Activated B cell treated with CpG ODN at 0.5 μM for 24 hours (primary cell): ENCODE measurements around the gene HHAT. TPM values are rescaled to one million over a fixed set of nuclear protein-coding genes. Genes with fewer than 3 reads are reported as not detected.
A peak's percentile ranks its signal among the peaks of the same experiment; 100 is the strongest.

Experiments
- ATAC-seq: fragments of 200-7000 bp; cut with Tn5 transposase; one replicate; pipeline ENCODE4 v1.10.0; 2021; ENCODE audit warnings: low read depth, mild to moderate bottlenecking, moderate library complexity
- CTCF ChIA-PET: fragments of 350-600 bp; sonication (Branson Sonifier 250); formaldehyde crosslinking; loops from one replicate; lab custom pipeline; 2021; ENCODE audit warnings: antibody characterized with exemption; lab: Charles Lee
- POLR2A ChIA-PET: fragments of 350-600 bp; sonication (Branson Sonifier 250); formaldehyde crosslinking; loops from one replicate; lab custom pipeline; 2021; ENCODE audit warnings: antibody characterized with exemption; lab: Charles Lee
- DNase-seq: peaks from one replicate; pipeline ENCODE4 v3.0.0; 2022
- H3K27ac Mint-ChIP-seq: one replicate; pipeline ENCODE4 v1.8.0; 2020; ENCODE audit warnings: mixed read lengths
- H3K27me3 Mint-ChIP-seq: one replicate; pipeline ENCODE4 v1.8.0; 2021; ENCODE audit warnings: mixed read lengths
- H3K36me3 Mint-ChIP-seq: one replicate; pipeline ENCODE4 v1.8.0; 2021; ENCODE audit warnings: low read depth, mixed read lengths
- H3K4me1 Mint-ChIP-seq: one replicate; pipeline ENCODE4 v1.8.0; 2021; ENCODE audit warnings: mixed read lengths
- H3K4me3 Mint-ChIP-seq: one replicate; pipeline ENCODE4 v1.8.0; 2020; ENCODE audit warnings: mild to moderate bottlenecking, mixed read lengths
- H3K9me3 Mint-ChIP-seq: one replicate; pipeline ENCODE4 v1.8.0; 2020; ENCODE audit warnings: mixed read lengths
- CTCF ChIP-seq: fragments of 200-600 bp; IDR thresholded peaks from one replicate; pipeline ENCODE4 v1.8.0; 2022; ENCODE audit warnings: antibody characterized with exemption, mild to moderate bottlenecking
- intact Hi-C: fragments of 100-400 bp; cut with micrococcal nuclease; formaldehyde crosslinking; loops from one replicate; pipeline ENCODE4 v1.15.1; 2024
- total RNA-seq: library from RNA; stranded (reverse); gene quantifications from 2 replicates; pipeline ENCODE4 v1.2.3, GENCODE V29; 2022

Gene HHAT
- total RNA-seq, 1 donor from 2014 or later = 8.5 TPM

DNA sequence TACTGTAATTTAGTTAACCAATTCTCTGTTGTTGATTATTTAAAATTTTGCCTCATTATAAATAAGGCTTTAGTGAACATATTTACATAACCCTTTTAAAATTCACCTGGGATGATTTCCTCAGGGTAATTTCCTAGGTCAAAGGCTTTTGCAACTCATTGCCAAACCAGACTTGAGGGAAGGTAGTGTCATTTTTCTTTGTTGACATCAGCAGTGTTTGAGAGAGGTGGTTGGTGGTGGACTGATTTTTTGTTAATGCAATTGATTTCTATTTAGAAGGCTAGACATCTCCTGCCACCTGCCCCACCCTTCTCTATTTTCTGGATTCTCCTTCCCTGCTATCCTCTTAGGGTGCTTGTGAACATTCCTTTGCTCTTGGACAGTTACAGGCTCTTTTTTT lies 116.8 kb downstream of the HHAT start:
- DNase-seq = no peak
- Mint-ChIP-seq H3K4me3 (no peak overlapping the region), H3K36me3 (peaks cover 3% of the 10 kb centered on the region), H3K4me1 (peaks cover 9% of the 10 kb centered on the region), H3K9me3 (no peaks in the 10 kb centered on the region), H3K27me3 (no peaks in the 10 kb centered on the region), H3K27ac (no peak overlapping the region)
- intact Hi-C loops = no loop called here
- CTCF ChIA-PET = interaction anchor here (1.3 kb wide), 1 partner anchor 37 kb away, joined by 4 read pairs; no protein-coding TSS in a partner anchor
- POLR2A ChIA-PET = no interaction called here
- TF ChIP-seq CTCF = no peak
- no peak for ATAC-seq

DNA sequence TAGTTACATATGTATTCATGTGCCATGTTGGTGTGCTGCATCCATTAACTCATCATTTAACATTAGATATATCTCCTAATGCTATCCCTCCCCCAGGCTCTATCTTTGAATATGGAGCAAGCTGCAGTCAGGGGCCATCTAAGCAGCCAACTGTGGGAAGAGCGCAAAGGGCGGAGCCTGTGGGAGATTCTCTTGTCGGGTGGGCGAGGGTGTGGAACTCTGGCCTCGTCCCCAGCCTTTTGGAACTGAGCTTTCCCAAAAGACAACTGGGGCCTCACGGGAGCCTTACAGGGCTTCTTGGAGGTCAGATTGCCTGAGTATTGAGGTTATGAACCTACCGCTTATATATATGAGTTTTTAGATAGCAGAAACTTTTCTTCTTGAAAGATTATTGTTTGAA lies 117.2 kb downstream of the HHAT start:
- Mint-ChIP-seq H3K27ac (peak overlapping the region; percentile 50), H3K9me3 (no peaks in the 10 kb centered on the region), H3K27me3 (no peaks in the 10 kb centered on the region), H3K36me3 (peaks cover 3% of the 10 kb centered on the region), H3K4me1 (peaks cover 8% of the 10 kb centered on the region), H3K4me3 (no peak overlapping the region)
- ATAC-seq (no peak), DNase-seq (no peak)
- TF ChIP-seq CTCF = no peak
- intact Hi-C loops = no loop called here
- CTCF ChIA-PET = interaction anchor here (1.3 kb wide), 1 partner anchor 37 kb away, joined by 4 read pairs; no protein-coding TSS in a partner anchor
- POLR2A ChIA-PET = interaction anchor here (0.7 kb wide), 1 partner anchor 975 kb away, joined by 3 read pairs; no protein-coding TSS in a partner anchor

DNA sequence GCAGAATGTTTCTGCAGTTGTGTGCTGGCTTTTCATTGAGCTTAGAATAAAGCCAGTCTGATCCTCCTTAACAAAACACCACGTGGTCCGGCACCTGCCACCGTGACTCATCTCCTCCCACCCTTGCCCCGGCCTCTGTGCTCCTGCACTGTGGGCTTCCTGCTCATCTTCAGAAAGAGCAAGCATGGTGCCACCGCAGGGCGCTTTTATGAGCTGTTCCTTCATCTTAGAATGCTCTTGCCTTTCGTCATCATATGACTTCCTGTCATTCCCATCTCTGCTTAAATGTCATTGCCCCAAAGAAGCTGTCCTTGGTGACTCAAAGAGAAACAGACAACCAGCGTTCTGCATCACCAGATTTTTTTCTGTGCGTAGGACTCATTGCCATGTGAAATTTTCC lies 117.8 kb downstream of the HHAT start:
- CTCF ChIA-PET = interaction anchor here (0.6 to 1.3 kb wide), 2 partner anchors 38 to 688 kb away, joined by 4 read pairs; partner anchors contain the start of gene KCNH1
- POLR2A ChIA-PET = interaction anchor here (0.7 kb wide), 1 partner anchor 974 kb away, joined by 3 read pairs; no protein-coding TSS in a partner anchor
- H3K4me3 Mint-ChIP-seq = no peak overlapping the region
- no peak for TF ChIP-seq CTCF
- H3K27me3 Mint-ChIP-seq = no peaks in the 10 kb centered on the region
- H3K4me1 Mint-ChIP-seq = peaks cover 7% of the 10 kb centered on the region
- H3K9me3 Mint-ChIP-seq = no peaks in the 10 kb centered on the region
- intact Hi-C loops = no loop called here
- ATAC-seq = peak; percentile 75
- H3K36me3 Mint-ChIP-seq = peaks cover 3% of the 10 kb centered on the region
- H3K27ac Mint-ChIP-seq = peak overlapping the region; percentile 50
- no peak for DNase-seq

DNA sequence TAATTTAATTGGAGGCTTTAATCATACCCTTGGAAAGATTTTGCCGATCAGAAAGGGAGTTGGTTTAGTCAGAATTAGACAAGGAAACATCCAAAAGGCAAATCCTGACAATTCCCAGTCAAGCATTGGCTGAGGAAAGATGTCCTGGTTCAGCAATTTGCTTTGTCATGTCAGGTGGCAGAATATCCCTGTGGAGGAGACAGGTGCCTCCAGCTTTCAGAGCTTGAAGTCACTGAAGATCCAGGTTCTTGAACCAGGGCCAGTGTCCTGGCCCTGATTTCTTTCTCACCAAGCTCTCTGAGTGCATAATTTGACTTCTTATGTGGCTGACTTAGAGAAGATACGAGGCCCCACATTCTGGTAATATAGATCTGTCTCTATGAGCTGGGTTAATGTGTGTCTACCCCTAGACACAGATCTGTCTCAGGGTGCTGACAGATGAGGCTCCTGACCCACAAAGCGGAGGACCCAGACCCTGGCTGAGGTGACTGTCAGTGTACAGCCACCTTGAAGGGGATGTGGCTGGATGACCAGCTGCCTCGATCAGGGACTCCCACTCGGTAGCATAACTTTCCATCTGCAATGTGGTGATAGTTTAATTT lies 118.9 kb downstream of the HHAT start:
- peaks cover 3% of the 10 kb centered on the region for H3K36me3 Mint-ChIP-seq
- peaks cover 7% of the 10 kb centered on the region for H3K4me1 Mint-ChIP-seq
- TF ChIP-seq CTCF = no peak
- DNase-seq (no peak), ATAC-seq (no peak)
- no peak overlapping the region for H3K27ac Mint-ChIP-seq
- H3K9me3 Mint-ChIP-seq = no peaks in the 10 kb centered on the region
- H3K4me3 Mint-ChIP-seq = no peak overlapping the region
- ChIA-PET CTCF (interaction anchor here (0.8 to 1.4 kb wide), 2 partner anchors 687 kb away, joined by 4 read pairs; partner anchors contain the start of gene KCNH1), POLR2A (interaction anchor here (0.7 kb wide), 1 partner anchor 395 kb away, joined by 7 read pairs; no protein-coding TSS in a partner anchor)
- intact Hi-C loops = loop anchor here (1.0 kb wide), 2 partner anchors 687 to 1029 kb away; partner anchors contain the start of gene KCNH1
- no peaks in the 10 kb centered on the region for H3K27me3 Mint-ChIP-seq

- DNase-seq (no peak), ATAC-seq (no peak)
- Mint-ChIP-seq H3K36me3 (peaks cover 3% of the 10 kb centered on the region), H3K4me3 (no peak overlapping the region), H3K9me3 (no peaks in the 10 kb centered on the region), H3K27ac (no peak overlapping the region), H3K4me1 (peaks cover 7% of the 10 kb centered on the region), H3K27me3 (no peaks in the 10 kb centered on the region)
- TF ChIP-seq CTCF = no peak
- ChIA-PET CTCF (interaction anchor here (1.4 kb wide), 1 partner anchor 686 kb away, joined by 4 read pairs; the partner anchor contains the start of gene KCNH1), POLR2A (no interaction called here)
- intact Hi-C loops = loop anchor here (1.0 kb wide), 2 partner anchors 686 to 1028 kb away; partner anchors contain the start of gene KCNH1
These were observed 119.7 kb downstream of the HHAT start for GRCh38 chr1:210448297-210448892.
